Cardiac muscle cell (in vitro differentiated cells and primary cell): Measurements from ENCODE around the gene CCNE1. TPM values are rescaled to one million over a fixed set of nuclear protein-coding genes. Genes with fewer than 3 reads are reported as not detected.

Source experiments
- DNase-seq, 2 donors: peaks; one replicate each; pipeline versions ENCODE4 v3.0.0 to v3.0.0-alpha.2; 2010 to 2017; ENCODE audit warnings: low read depth in 1 of 2, low spot score in 1 of 2
- H3K27ac ChIP-seq: fragments of 200-600 bp; sonication (generic); 2 replicates; pipeline ENCODE4 v1.5.1; 2016
- H3K27me3 ChIP-seq: fragments of 200-600 bp; sonication (generic); 2 replicates; pipeline ENCODE4 v1.6.0; 2016; ENCODE audit warnings: control low read depth
- H3K36me3 ChIP-seq: fragments of 200-600 bp; sonication (generic); 2 replicates; pipeline ENCODE4 v1.5.1; 2016; ENCODE audit warnings: control low read depth
- H3K4me1 ChIP-seq: fragments of 200-600 bp; sonication (generic); 2 replicates; pipeline ENCODE4 v1.8.1; 2017; ENCODE audit warnings: low read depth, mild to moderate bottlenecking, mixed run types
- H3K4me3 ChIP-seq: fragments of 200-600 bp; sonication (generic); 2 replicates; pipeline ENCODE4 v1.5.1; 2016; ENCODE audit warnings: mild to moderate bottlenecking
- H3K9me3 ChIP-seq: fragments of 200-600 bp; sonication (generic); 2 replicates; pipeline ENCODE4 v1.5.1; 2017; ENCODE audit warnings: low read depth, mild to moderate bottlenecking, control low read depth
- polyA plus RNA-seq: library from polyadenylated mRNA; unstranded; fragments of >200 nt; fragmentation: Nextera tagmentation; extraction: Ambion mirVana; gene quantifications from 2 replicates; pipeline ENCODE4 v1.2.1, GENCODE V29; 2016
- total RNA-seq: library from RNA; depleted of rRNA; stranded (reverse); fragments of >200 nt; gene quantifications from 2 replicates; pipeline ENCODE4 v1.2.3, GENCODE V29; 2016
- TF ChIP-seq, protein P1 (sequence below): IDR thresholded peaks from 2 replicates; pipeline ENCODE4 v1.5.1; 2012; ENCODE audit warnings: low read depth, mild to moderate bottlenecking, low read length

Gene CCNE1
- total and polyA plus RNA-seq, 2 experiments from 2014 or later: 15.9 to 21.8 TPM

DNA sequence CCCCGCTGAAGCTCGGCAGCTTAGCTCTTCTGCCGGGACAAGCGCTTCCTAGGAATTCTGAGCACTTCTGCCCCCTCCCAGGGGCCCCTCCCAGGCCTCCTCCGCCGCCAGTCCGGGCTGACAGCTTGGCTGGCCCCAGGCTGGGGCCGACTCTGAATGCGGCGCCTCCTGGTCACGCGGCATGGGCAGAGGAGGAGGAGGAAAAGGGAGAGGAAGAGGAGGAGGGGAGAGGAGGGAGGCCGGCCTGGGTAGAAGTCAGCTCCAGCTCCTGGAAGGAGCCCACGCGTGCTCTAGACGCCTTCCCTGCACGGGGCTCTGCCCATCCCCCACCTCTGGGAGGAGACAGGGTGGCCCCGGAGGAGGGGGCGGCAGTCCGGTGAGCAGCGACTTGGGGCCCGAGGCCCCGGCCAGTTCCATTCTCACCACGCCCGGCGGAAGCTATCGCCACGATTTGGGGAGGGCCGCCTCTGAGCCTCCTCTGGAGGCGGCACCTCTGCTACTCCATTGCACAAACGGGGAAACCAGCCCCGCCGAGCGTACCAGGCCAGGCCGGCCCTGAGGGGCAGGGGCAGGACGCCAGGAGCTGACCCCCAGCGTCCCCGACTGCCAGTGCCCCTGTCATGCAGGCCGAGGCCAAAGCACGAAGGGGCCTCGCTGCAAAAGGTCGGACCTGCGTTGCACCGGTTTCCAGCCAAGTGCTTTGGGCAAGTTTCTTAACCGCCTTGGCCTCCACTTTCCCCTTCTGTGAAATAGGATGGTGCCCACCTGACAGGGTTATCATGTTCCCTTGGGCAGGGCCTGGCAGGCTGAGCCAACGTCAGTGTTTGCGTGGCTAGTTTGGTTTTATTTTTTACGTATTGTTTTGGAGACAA lies 31.6 kb downstream of the CCNE1 start:
- H3K27me3 ChIP-seq: no peaks in the 10 kb centered on the region
- no peaks in the 10 kb centered on the region for H3K36me3 ChIP-seq
- peak; percentile 63 for DNase-seq
- TF ChIP-seq, protein P1, sequence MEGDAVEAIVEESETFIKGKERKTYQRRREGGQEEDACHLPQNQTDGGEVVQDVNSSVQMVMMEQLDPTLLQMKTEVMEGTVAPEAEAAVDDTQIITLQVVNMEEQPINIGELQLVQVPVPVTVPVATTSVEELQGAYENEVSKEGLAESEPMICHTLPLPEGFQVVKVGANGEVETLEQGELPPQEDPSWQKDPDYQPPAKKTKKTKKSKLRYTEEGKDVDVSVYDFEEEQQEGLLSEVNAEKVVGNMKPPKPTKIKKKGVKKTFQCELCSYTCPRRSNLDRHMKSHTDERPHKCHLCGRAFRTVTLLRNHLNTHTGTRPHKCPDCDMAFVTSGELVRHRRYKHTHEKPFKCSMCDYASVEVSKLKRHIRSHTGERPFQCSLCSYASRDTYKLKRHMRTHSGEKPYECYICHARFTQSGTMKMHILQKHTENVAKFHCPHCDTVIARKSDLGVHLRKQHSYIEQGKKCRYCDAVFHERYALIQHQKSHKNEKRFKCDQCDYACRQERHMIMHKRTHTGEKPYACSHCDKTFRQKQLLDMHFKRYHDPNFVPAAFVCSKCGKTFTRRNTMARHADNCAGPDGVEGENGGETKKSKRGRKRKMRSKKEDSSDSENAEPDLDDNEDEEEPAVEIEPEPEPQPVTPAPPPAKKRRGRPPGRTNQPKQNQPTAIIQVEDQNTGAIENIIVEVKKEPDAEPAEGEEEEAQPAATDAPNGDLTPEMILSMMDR: no peak
- no peaks in the 10 kb centered on the region for H3K9me3 ChIP-seq
- H3K4me3 ChIP-seq: peak overlapping the region; percentile 8
- H3K27ac ChIP-seq: no peak overlapping the region
- peaks cover 11% of the 10 kb centered on the region for H3K4me1 ChIP-seq

DNA sequence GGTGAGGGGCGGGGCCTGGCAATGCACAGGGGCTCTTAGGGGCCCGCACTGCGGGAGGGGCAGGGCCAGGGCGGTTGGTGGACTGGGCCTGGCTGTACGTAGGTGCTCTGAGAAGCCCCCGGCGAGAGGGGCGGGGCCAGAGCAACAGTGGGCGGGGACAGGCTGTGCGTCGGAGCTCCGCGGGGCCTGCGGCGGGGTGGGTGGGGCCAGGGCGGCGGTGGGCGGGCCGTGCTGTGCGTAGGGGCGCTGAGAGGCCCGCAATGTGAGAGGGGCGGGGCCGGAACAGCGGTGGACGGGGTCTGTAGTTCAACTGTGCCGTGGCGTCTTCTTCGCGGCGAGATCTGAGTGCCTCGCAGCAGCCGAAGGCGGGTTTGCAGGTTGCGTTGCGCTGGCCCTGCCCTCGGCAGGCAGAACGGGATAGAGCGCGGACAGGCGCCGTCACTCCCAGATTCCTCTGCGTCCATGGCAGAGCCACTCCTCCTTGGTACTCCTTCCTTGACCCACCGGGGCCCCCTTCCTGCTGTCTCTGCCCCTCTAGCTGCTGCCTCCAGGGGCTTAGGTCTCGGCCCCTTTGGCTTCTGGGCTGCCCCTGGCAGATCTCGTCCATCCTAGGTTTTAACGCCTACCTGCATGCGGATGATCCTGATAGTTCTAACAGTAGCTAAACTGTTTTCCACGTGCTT lies 33.2 kb downstream of the CCNE1 start:
- H3K36me3 ChIP-seq: no peaks in the 10 kb centered on the region
- H3K9me3 ChIP-seq: no peaks in the 10 kb centered on the region
- peak overlapping the region; percentile 47 for H3K4me3 ChIP-seq
- peak; percentile 97 to 98 for DNase-seq
- peaks cover 11% of the 10 kb centered on the region for H3K4me1 ChIP-seq
- H3K27ac ChIP-seq: peak overlapping the region; percentile 61
- TF ChIP-seq, protein P1: no peak
- H3K27me3 ChIP-seq: no peaks in the 10 kb centered on the region

DNA sequence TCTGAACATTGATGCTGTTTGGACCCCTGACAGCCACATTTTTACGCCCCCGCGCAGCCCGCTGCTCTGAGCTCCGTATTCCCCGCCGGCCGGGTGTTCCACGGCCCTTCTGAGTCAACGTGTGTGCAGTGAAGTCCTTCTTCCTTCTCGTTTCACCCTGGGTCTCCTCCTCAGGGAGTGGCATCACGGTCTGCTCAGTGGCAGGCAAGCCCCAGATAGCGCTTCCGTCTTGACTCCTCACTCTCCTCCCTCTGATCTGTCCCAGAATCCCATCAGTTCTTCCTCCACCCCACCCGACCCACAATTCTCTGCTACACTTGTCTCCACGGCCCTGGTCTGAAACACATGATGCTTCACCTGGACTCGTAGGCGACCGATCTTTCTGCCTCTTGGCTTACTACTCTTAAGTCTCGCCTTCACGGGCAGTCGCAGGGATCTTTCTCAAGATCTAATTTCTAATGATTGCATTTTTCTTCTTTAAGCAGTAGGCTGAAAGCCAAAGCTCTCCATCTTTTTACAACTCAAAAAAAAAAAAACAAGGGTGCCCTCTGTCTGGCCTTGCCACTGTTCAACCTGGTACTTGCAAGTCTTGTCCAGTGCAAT lies 33.9 kb downstream of the CCNE1 start:
- Histone ChIP-seq H3K27ac (peak overlapping the region; percentile 61), H3K9me3 (no peaks in the 10 kb centered on the region), H3K27me3 (no peaks in the 10 kb centered on the region), H3K36me3 (no peaks in the 10 kb centered on the region), H3K4me3 (peak overlapping the region; percentile 47), H3K4me1 (peaks cover 11% of the 10 kb centered on the region)
- TF ChIP-seq, protein P1: no peak
- DNase-seq: peak; percentile 29 to 53

- Histone ChIP-seq H3K9me3 (no peaks in the 10 kb centered on the region), H3K4me1 (no peaks in the 10 kb centered on the region), H3K36me3 (no peaks in the 10 kb centered on the region), H3K27ac (no peak overlapping the region), H3K27me3 (no peaks in the 10 kb centered on the region), H3K4me3 (no peak overlapping the region)
- no peak for DNase-seq
- TF ChIP-seq, protein P1: no peak
These were observed 37.4 kb downstream of the CCNE1 start for GRCh38 chr19:29849208-29849607.

DNA sequence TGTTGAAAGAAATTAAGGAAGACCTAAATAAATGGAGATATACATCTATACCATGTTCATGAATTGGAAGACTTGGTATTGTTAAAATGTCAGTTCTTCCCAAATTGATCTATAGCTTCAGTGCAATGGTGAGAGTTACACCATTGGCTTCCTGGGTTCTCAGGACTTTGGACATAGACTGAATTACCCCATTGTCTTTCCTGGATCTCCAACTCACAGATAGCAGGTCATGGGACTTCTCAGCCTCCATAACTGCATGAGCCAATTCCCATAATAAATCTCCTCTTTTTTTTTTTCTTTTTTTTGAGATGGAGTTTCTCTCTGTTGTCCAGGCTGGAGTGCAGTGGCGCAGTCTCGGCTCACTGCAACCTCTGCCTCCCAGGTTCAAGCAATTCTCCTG lies 38.7 kb downstream of the CCNE1 start:
- TF ChIP-seq, protein P1: no peak
- no peak for DNase-seq
- H3K4me1 ChIP-seq: no peaks in the 10 kb centered on the region
- H3K27me3 ChIP-seq: no peaks in the 10 kb centered on the region
- H3K27ac ChIP-seq: no peak overlapping the region
- H3K4me3 ChIP-seq: no peak overlapping the region
- H3K36me3 ChIP-seq: no peaks in the 10 kb centered on the region
- no peaks in the 10 kb centered on the region for H3K9me3 ChIP-seq
